K562 treated with DMSO at 1 percent for 24 hours (cell line): ENCODE measurements around the gene KCNS1. TPM values are rescaled to one million over a fixed set of nuclear protein-coding genes. Genes with fewer than 3 reads are reported as not detected.

Experiments used
- total RNA-seq: library from RNA; unstranded; fragments of 300-600 nt; gene quantifications from 2 replicates; pipeline ENCODE4 v1.2.3, GENCODE V29; 2022; ENCODE audit warnings: low read depth; ENCODE audit not compliant: insufficient read depth

Gene KCNS1
- total RNA-seq, result not detected in 2 replicates

DNA sequence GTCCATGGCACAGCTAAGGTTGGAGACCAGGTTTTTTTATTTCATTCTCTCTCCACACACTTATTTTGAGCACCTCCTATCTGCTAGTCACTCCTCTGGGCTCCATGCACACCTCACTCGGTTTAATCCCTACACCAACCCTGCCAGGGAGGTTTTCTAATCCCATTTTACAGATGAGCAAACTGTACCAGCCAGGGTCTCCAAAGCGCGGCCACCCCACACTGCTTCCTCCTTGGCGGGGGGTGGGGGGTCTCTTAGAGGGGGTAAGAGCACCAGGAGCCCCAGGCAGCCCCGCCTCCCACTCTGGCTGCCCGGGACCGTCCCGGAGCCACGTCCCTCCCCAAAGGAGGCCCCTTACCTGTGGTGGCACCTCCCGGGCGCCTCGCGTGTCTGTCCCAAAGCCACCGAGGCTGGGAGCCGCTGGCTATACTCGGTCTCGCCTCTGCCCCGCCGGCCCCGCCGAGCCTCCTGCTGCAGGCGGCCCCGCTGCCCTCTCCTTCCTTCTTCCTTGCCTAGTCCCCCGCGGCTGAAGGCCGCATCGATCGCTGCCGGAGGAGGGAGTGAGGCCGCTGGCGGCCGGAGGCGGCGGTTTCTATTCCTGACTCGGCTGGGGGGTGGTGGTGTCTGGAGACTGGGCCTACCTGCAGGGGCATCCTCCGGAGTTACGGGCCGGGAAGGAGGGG, at the start of gene KCNS1:
KCNS1 (minus strand) TSS at position 565 of the 683 bp plus-strand sequence. CDS start 1,891 bp downstream, outside the sequence.

GRCh38 chr20:45124365-45124764, 23.4 kb upstream of the KCNS1 start, which contains the start of gene WFDC12:
TSS of gene WFDC12 (minus strand) at chr20:45124465. CDS start at chr20:45124447, 18 bp downstream.

GRCh38 chr20:45114465-45115385, 13.8 kb upstream of the KCNS1 start, which contains the start of gene WFDC5:
TSS of gene WFDC5 (minus strand) at chr20:45115174. CDS start at chr20:45115083, 91 bp downstream.

Other genes starting within 250 kb of the KCNS1 start
- gene YWHAB, start 215.4 kb downstream of the KCNS1 start, total RNA-seq, result 87.3 and 99.6 TPM in 2 replicates
- gene PABPC1L, start 191.1 kb downstream of the KCNS1 start, total RNA-seq, result 44.2 and 63.9 TPM in 2 replicates
- 49.1 and 51.5 TPM in 2 replicates for gene TOMM34, start 140.7 kb downstream of the KCNS1 start, total RNA-seq
- gene STK4, start 134.6 kb downstream of the KCNS1 start, total RNA-seq, result 15.9 and 17.5 TPM in 2 replicates
- gene WFDC5, start 14.0 kb upstream of the KCNS1 start, total RNA-seq, result not detected in 2 replicates
- not detected in 2 replicates for gene WFDC12, start 23.3 kb upstream of the KCNS1 start, total RNA-seq
- not detected in 2 replicates for gene PI3, start 73.8 kb upstream of the KCNS1 start, total RNA-seq
- gene SEMG1, start 105.9 kb upstream of the KCNS1 start, total RNA-seq, result not detected in 2 replicates
- gene SEMG2, start 120.2 kb upstream of the KCNS1 start, total RNA-seq, result not detected in 2 replicates
- not detected in 2 replicates for gene SLPI, start 153.4 kb upstream of the KCNS1 start, total RNA-seq
- gene RBPJL, start 205.7 kb upstream of the KCNS1 start, total RNA-seq, result not detected in 2 replicates
- 0.22 TPM in 1 of 2 replicates, not detected in the other for gene MATN4, start 207.2 kb upstream of the KCNS1 start, total RNA-seq
- gene SDC4, start 247.3 kb upstream of the KCNS1 start, total RNA-seq, result 11.9 and 12.1 TPM in 2 replicates